ENCODE measurements around the gene ARHGAP22.
A peak's percentile ranks its signal among the peaks of the same experiment; 100 is the strongest.

ARHGAP22 gene

GRCh38 chr10:48511066-48511874 is 93.6 kb downstream of the ARHGAP22 start:
- TF ChIP-seq Cebpa-rat (IDR thresholded peaks at IDR 0.05), result no peak
- Histone ChIP-seq H3K27ac (peak overlapping the region in 7 of 11 experiments; percentile 30 to 65 (median 52); a peak in 12 of 22 replicates), H3K9ac (peak overlapping the region in 4 of 11 experiments; percentile 3 to 32 (median 25); a peak in 3 of 22 replicates), H3K4me2 (peak overlapping the region; percentile 53 to 96 (median 78)), H3K4me1 (peaks cover 15 to 66% (median 50%) of the 10 kb centered on the region in 10 experiments), H4K20me1 (peaks cover 0 to 68% (median 0%) of the 10 kb centered on the region in 11 experiments; a peak in 5 of 22 replicates), H3K27me3 (0 out of 22 replicates have a peak, but pooled peaks cover 0 to 9% (median 0%) of the 10 kb centered on the region in 11 experiments), H3K36me3 (peaks cover 0 to 5% (median 0%) of the 10 kb centered on the region in 11 experiments; a peak in 1 of 22 replicates), H3K4me3 (peak overlapping the region in 1 of 10 experiments; percentile 6; a peak in 1 of 20 replicates), H3K9me3 (replicated peaks in 1 of 11) (peaks cover 23 to 33% (median 30%) of the 10 kb centered on the region in 11 experiments)

- Histone ChIP-seq H4K20me1 (peaks cover 0 to 79% (median 0%) of the 10 kb centered on the region in 11 experiments; a peak in 5 of 22 replicates), H3K27ac (no peak overlapping the region), H3K4me3 (no peak overlapping the region), H3K4me2 (peak overlapping the region in 5 of 11 experiments; percentile 73 to 96 (median 85); a peak in 9 of 22 replicates), H3K36me3 (peaks cover 0 to 5% (median 0%) of the 10 kb centered on the region in 11 experiments; a peak in 1 of 22 replicates), H3K27me3 (0 out of 22 replicates have a peak, but pooled peaks cover 0 to 9% (median 0%) of the 10 kb centered on the region in 11 experiments), H3K4me1 (peaks cover 15 to 77% (median 55%) of the 10 kb centered on the region in 10 experiments), H3K9ac (no peak overlapping the region), H3K9me3 (replicated peaks in 1 of 11) (peaks cover 11 to 22% (median 19%) of the 10 kb centered on the region in 11 experiments)
- TF ChIP-seq Cebpa-rat (IDR thresholded peaks at IDR 0.05), result no peak
Observed at GRCh38 chr10:48509974-48510692, 94.7 kb downstream of the ARHGAP22 start.

GRCh38 chr10:48508791-48509772 is 95.8 kb downstream of the ARHGAP22 start:
- peaks cover 2 to 12% (median 9%) of the 10 kb centered on the region in 11 experiments; a peak in 21 of 22 replicates for H3K9me3 ChIP-seq (replicated peaks in 1 of 11)
- H3K36me3 ChIP-seq, result peaks cover 0 to 5% (median 0%) of the 10 kb centered on the region in 11 experiments; a peak in 1 of 22 replicates
- H3K4me1 ChIP-seq, result peaks cover 15 to 77% (median 55%) of the 10 kb centered on the region in 10 experiments
- no peak for TF ChIP-seq Cebpa-rat (IDR thresholded peaks at IDR 0.05)
- H3K27me3 ChIP-seq, result 0 out of 22 replicates have a peak, but pooled peaks cover 0 to 9% (median 0%) of the 10 kb centered on the region in 11 experiments
- H4K20me1 ChIP-seq, result peaks cover 0 to 90% (median 0%) of the 10 kb centered on the region in 11 experiments; a peak in 5 of 22 replicates
- no peak overlapping the region for H3K9ac ChIP-seq
- no peak overlapping the region for H3K27ac ChIP-seq
- H3K4me3 ChIP-seq, result no peak overlapping the region
- H3K4me2 ChIP-seq, result peak overlapping the region in 8 of 11 experiments; percentile 26 to 96 (median 82); a peak in 16 of 22 replicates

GRCh38 chr10:48507933-48508790 is 96.7 kb downstream of the ARHGAP22 start:
- Histone ChIP-seq H3K4me1 (peaks cover 15 to 73% (median 54%) of the 10 kb centered on the region in 10 experiments), H3K4me2 (peak overlapping the region in 8 of 11 experiments; percentile 26 to 96 (median 82); a peak in 16 of 22 replicates), H3K27ac (no peak overlapping the region), H4K20me1 (peaks cover 0 to 95% (median 0%) of the 10 kb centered on the region in 11 experiments; a peak in 5 of 22 replicates), H3K27me3 (0 out of 22 replicates have a peak, but pooled peaks cover 0 to 9% (median 0%) of the 10 kb centered on the region in 11 experiments), H3K9me3 (replicated peaks in 1 of 11) (peaks cover 0 to 2% (median 1%) of the 10 kb centered on the region in 11 experiments; a peak in 5 of 22 replicates), H3K36me3 (0 out of 22 replicates have a peak, but pooled peaks cover 0 to 5% (median 0%) of the 10 kb centered on the region in 11 experiments), H3K4me3 (no peak overlapping the region), H3K9ac (no peak overlapping the region)
- TF ChIP-seq Cebpa-rat (IDR thresholded peaks at IDR 0.05), result no peak

- TF ChIP-seq Cebpa-rat (IDR thresholded peaks at IDR 0.05), result no peak
- Histone ChIP-seq H4K20me1 (peaks cover 0 to 95% (median 0%) of the 10 kb centered on the region in 11 experiments; a peak in 5 of 22 replicates), H3K27ac (no peak overlapping the region), H3K4me1 (peaks cover 15 to 72% (median 50%) of the 10 kb centered on the region in 10 experiments), H3K27me3 (0 out of 22 replicates have a peak, but pooled peaks cover 0 to 9% (median 0%) of the 10 kb centered on the region in 11 experiments), H3K36me3 (0 out of 22 replicates have a peak, but pooled peaks cover 0 to 5% (median 0%) of the 10 kb centered on the region in 11 experiments), H3K9ac (no peak overlapping the region), H3K4me2 (peak overlapping the region in 1 of 11 experiments; percentile 10; a peak in 2 of 22 replicates), H3K4me3 (no peak overlapping the region), H3K9me3 (replicated peaks in 1 of 11) (no peaks in the 10 kb centered on the region)
Observed at GRCh38 chr10:48507494-48507893, 97.4 kb downstream of the ARHGAP22 start.

- TF ChIP-seq Cebpa-rat (IDR thresholded peaks at IDR 0.05), result no peak
- Histone ChIP-seq H3K27ac (no peak overlapping the region), H4K20me1 (peaks cover 0 to 93% (median 0%) of the 10 kb centered on the region in 11 experiments; a peak in 5 of 22 replicates), H3K4me3 (no peak overlapping the region), H3K9me3 (replicated peaks in 1 of 11) (no peaks in the 10 kb centered on the region), H3K36me3 (0 out of 22 replicates have a peak, but pooled peaks cover 0 to 5% (median 0%) of the 10 kb centered on the region in 11 experiments), H3K27me3 (0 out of 22 replicates have a peak, but pooled peaks cover 0 to 9% (median 0%) of the 10 kb centered on the region in 11 experiments), H3K9ac (no peak overlapping the region), H3K4me1 (peaks cover 7 to 72% (median 49%) of the 10 kb centered on the region in 10 experiments), H3K4me2 (peak overlapping the region in 5 of 11 experiments; percentile 33 to 68 (median 57); a peak in 10 of 22 replicates)
Observed at GRCh38 chr10:48506147-48506917, 98.5 kb downstream of the ARHGAP22 start.
